Activated B cell treated with CpG ODN at 0.5 μM for 24 hours (primary cell): ENCODE data around the gene IFFO2. TPM values are rescaled to one million over a fixed set of nuclear protein-coding genes. Genes with fewer than 3 reads are reported as not detected.

ENCODE experiments used
- ATAC-seq: fragments of 200-7000 bp; cut with Tn5 transposase; one replicate; pipeline ENCODE4 v1.10.0; 2021; ENCODE audit warnings: low read depth, mild to moderate bottlenecking, moderate library complexity
- CTCF ChIA-PET: fragments of 350-600 bp; sonication (Branson Sonifier 250); formaldehyde crosslinking; loops from one replicate; lab custom pipeline; 2021; ENCODE audit warnings: antibody characterized with exemption; lab: Charles Lee
- POLR2A ChIA-PET: fragments of 350-600 bp; sonication (Branson Sonifier 250); formaldehyde crosslinking; loops from one replicate; lab custom pipeline; 2021; ENCODE audit warnings: antibody characterized with exemption; lab: Charles Lee
- DNase-seq: peaks from one replicate; pipeline ENCODE4 v3.0.0; 2022
- H3K27ac Mint-ChIP-seq: one replicate; pipeline ENCODE4 v1.8.0; 2020; ENCODE audit warnings: mixed read lengths
- H3K27me3 Mint-ChIP-seq: one replicate; pipeline ENCODE4 v1.8.0; 2021; ENCODE audit warnings: mixed read lengths
- H3K36me3 Mint-ChIP-seq: one replicate; pipeline ENCODE4 v1.8.0; 2021; ENCODE audit warnings: low read depth, mixed read lengths
- H3K4me1 Mint-ChIP-seq: one replicate; pipeline ENCODE4 v1.8.0; 2021; ENCODE audit warnings: mixed read lengths
- H3K4me3 Mint-ChIP-seq: one replicate; pipeline ENCODE4 v1.8.0; 2020; ENCODE audit warnings: mild to moderate bottlenecking, mixed read lengths
- H3K9me3 Mint-ChIP-seq: one replicate; pipeline ENCODE4 v1.8.0; 2020; ENCODE audit warnings: mixed read lengths
- CTCF ChIP-seq: fragments of 200-600 bp; IDR thresholded peaks from one replicate; pipeline ENCODE4 v1.8.0; 2022; ENCODE audit warnings: antibody characterized with exemption, mild to moderate bottlenecking
- intact Hi-C: fragments of 100-400 bp; cut with micrococcal nuclease; formaldehyde crosslinking; loops from one replicate; pipeline ENCODE4 v1.15.1; 2024
- total RNA-seq: library from RNA; stranded (reverse); gene quantifications from 2 replicates; pipeline ENCODE4 v1.2.3, GENCODE V29; 2022

IFFO2 gene
- total RNA-seq, 1 donor from 2014 or later: 13.0 TPM

GRCh38 chr1:18973446-18973955, 17.0 kb upstream of the IFFO2 start:
- no peak for ATAC-seq
- ChIA-PET CTCF (interaction anchor here (1.6 to 13.5 kb wide), 5 partner anchors 22 to 89 kb away, joined by 7 to 216 read pairs (median 76); partner anchors contain the start of gene ALDH4A1), POLR2A (no interaction called here)
- H3K4me1 Mint-ChIP-seq: no peaks in the 10 kb centered on the region
- H3K4me3 Mint-ChIP-seq: no peak overlapping the region
- DNase-seq: no peak
- TF ChIP-seq CTCF: no peak
- no peak overlapping the region for H3K27ac Mint-ChIP-seq
- no peaks in the 10 kb centered on the region for H3K36me3 Mint-ChIP-seq
- H3K27me3 Mint-ChIP-seq: peaks cover 15% of the 10 kb centered on the region
- intact Hi-C loops: loop anchor here (2.0 kb wide), 1 partner anchor 17 kb away; the partner anchor contains the start of gene IFFO2
- H3K9me3 Mint-ChIP-seq: no peaks in the 10 kb centered on the region

GRCh38 chr1:18972991-18973390, 16.5 kb upstream of the IFFO2 start:
- intact Hi-C loops: loop anchor here (1.0 to 2.0 kb wide), 4 partner anchors 16 to 89 kb away; partner anchors contain the start of gene IFFO2
- ChIA-PET POLR2A (interaction anchor here (0.7 to 1.7 kb wide), 6 partner anchors 16 to 89 kb away, joined by 3 to 9 read pairs (median 4); partner anchors contain the start of gene IFFO2), CTCF (interaction anchor here (0.8 to 13.5 kb wide), 9 partner anchors 9 to 88 kb away, joined by 3 to 216 read pairs (median 11); partner anchors contain the start of genes ALDH4A1 and IFFO2)
- TF ChIP-seq CTCF: no peak
- Mint-ChIP-seq H3K27me3 (peaks cover 11% of the 10 kb centered on the region), H3K36me3 (no peaks in the 10 kb centered on the region), H3K9me3 (no peaks in the 10 kb centered on the region), H3K4me1 (no peaks in the 10 kb centered on the region), H3K27ac (no peak overlapping the region), H3K4me3 (no peak overlapping the region)
- no peak for ATAC-seq
- no peak for DNase-seq

DNA sequence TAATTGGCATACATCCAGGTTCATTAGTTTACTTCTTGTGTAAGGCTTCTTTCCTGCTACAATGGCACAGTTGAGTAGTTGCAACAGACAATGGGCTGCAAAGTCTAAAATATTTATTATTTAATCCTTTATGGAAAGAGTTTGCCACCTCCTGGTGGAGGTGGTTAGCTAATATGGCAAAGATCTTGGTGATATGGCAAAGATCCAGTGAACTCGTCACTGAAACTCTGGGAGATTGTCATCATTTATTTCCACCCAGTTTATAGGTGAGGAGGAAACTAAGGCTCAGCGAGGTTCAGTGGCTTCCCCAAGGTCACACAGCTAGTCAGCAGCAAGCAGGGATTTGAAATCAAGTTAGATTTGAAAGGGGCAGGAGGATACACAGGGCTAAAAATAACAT, 16.1 kb upstream of the IFFO2 start:
- ChIA-PET CTCF (interaction anchor here (0.8 to 13.5 kb wide), 10 partner anchors 9 to 88 kb away, joined by 3 to 216 read pairs (median 9); partner anchors contain the start of genes ALDH4A1 and IFFO2), POLR2A (interaction anchor here (0.7 to 1.7 kb wide), 6 partner anchors 16 to 88 kb away, joined by 3 to 9 read pairs (median 4); partner anchors contain the start of gene IFFO2)
- Mint-ChIP-seq H3K36me3 (no peaks in the 10 kb centered on the region), H3K27ac (no peak overlapping the region), H3K9me3 (no peaks in the 10 kb centered on the region), H3K27me3 (peaks cover 11% of the 10 kb centered on the region), H3K4me1 (no peaks in the 10 kb centered on the region), H3K4me3 (no peak overlapping the region)
- intact Hi-C loops: loop anchor here (1.0 to 2.0 kb wide), 4 partner anchors 16 to 88 kb away; partner anchors contain the start of gene IFFO2
- peak; percentile 37 for ATAC-seq
- DNase-seq: no peak
- TF ChIP-seq CTCF: no peak

DNA sequence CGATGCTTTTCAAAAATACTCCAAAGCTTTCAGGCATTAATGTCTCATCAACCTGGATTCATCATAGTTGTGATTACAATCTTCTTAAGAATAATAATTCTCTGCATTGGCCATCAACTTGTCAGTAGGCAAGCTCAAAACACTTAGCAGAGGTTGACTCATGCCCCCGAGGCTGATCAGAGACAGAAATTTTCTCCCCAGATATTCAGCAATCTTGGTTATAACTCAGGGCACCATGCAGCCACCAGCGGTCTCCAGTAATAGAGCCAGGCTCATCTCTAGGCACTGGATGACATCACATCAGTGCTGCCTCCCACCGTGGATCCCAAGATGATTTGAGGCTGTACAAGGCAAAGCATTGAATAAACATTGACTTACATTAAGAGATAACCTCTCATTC, 14.3 kb upstream of the IFFO2 start:
- ChIA-PET CTCF (interaction anchor here (2.7 to 13.5 kb wide), 4 partner anchors 44 to 86 kb away, joined by 6 to 216 read pairs (median 80); partner anchors contain the start of gene ALDH4A1), POLR2A (interaction anchor here (1.2 kb wide), 1 partner anchor 64 kb away, joined by 3 read pairs; no protein-coding TSS in a partner anchor)
- no peak for DNase-seq
- Mint-ChIP-seq H3K9me3 (no peaks in the 10 kb centered on the region), H3K4me3 (no peak overlapping the region), H3K4me1 (peaks cover 3% of the 10 kb centered on the region), H3K36me3 (no peaks in the 10 kb centered on the region), H3K27ac (no peak overlapping the region), H3K27me3 (peaks cover 7% of the 10 kb centered on the region)
- TF ChIP-seq CTCF: no peak
- no peak for ATAC-seq
- intact Hi-C loops: no loop called here

DNA sequence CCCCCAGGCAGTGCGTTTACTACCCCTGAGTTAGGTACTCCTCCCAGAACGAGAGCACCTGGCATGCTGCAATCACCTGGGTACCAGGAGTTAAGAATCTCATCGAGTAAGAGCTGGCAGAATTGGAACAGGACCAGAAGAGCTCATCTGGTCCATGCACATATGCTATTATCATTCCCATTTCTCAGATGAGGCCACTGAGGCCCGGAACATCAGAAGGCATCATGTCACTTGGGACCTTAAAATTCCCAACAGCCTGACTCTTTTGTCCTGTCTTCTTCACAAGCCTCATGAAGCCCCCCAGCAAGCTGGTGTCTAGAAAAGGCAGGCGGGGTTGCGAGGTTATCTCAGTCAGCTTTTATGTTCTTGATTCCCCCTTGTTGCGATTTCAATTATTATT, 13.9 kb upstream of the IFFO2 start:
- DNase-seq (no peak), ATAC-seq (no peak)
- intact Hi-C loops: no loop called here
- H3K27ac Mint-ChIP-seq: no peak overlapping the region
- H3K36me3 Mint-ChIP-seq: no peaks in the 10 kb centered on the region
- no peak for TF ChIP-seq CTCF
- peaks cover 8% of the 10 kb centered on the region for H3K27me3 Mint-ChIP-seq
- H3K4me1 Mint-ChIP-seq: peaks cover 4% of the 10 kb centered on the region
- H3K9me3 Mint-ChIP-seq: no peaks in the 10 kb centered on the region
- ChIA-PET CTCF (interaction anchor here (2.7 to 13.5 kb wide), 4 partner anchors 44 to 85 kb away, joined by 6 to 216 read pairs (median 80); partner anchors contain the start of gene ALDH4A1), POLR2A (interaction anchor here (1.2 kb wide), 1 partner anchor 63 kb away, joined by 3 read pairs; no protein-coding TSS in a partner anchor)
- H3K4me3 Mint-ChIP-seq: no peak overlapping the region
